Endodermal cell (in vitro differentiated cells): ENCODE data around the gene BSCL2. TPM values are rescaled to one million over a fixed set of nuclear protein-coding genes. Genes with fewer than 3 reads are reported as not detected.
A peak's percentile ranks its signal among the peaks of the same experiment; 100 is the strongest.

Experiments
- DNase-seq: peaks from one replicate; pipeline ENCODE4 v3.0.0-alpha.2; 2017
- H3K27ac ChIP-seq: 2 replicates; pipeline ENCODE4 v1.5.1; 2013; ENCODE audit warnings: mild to moderate bottlenecking, low read depth, low read length, moderate library complexity
- H3K27me3 ChIP-seq: 2 replicates; pipeline ENCODE4 v1.6.1; 2013; ENCODE audit warnings: mild to moderate bottlenecking, low read length, moderate library complexity; ENCODE audit not compliant: insufficient read depth, control insufficient read depth, poor library complexity, severe bottlenecking
- H3K36me3 ChIP-seq: 2 replicates; pipeline ENCODE4 v1.7.0; 2013; ENCODE audit warnings: mild to moderate bottlenecking, low read length, moderate library complexity; ENCODE audit not compliant: control insufficient read depth, insufficient read depth
- H3K4me1 ChIP-seq: one replicate; pipeline ENCODE4 v1.7.0; 2013; ENCODE audit warnings: low read length; ENCODE audit not compliant: control insufficient read depth, insufficient read depth
- H3K4me3 ChIP-seq: 2 replicates; pipeline ENCODE4 v1.5.1; 2013; ENCODE audit warnings: mild to moderate bottlenecking, low read length, moderate library complexity
- H3K9ac ChIP-seq: 2 replicates; pipeline ENCODE4 v1.6.1; 2013; ENCODE audit warnings: mild to moderate bottlenecking, low read length, moderate library complexity; ENCODE audit not compliant: poor library complexity, severe bottlenecking; ENCODE audit errors: extremely low read depth
- H3K9me3 ChIP-seq: 2 replicates; pipeline ENCODE4 v1.6.1; 2013; ENCODE audit warnings: mild to moderate bottlenecking, low read length, moderate library complexity; ENCODE audit not compliant: control insufficient read depth
- H3K27ac Mint-ChIP-seq: 2 replicates; pipeline ENCODE4 v1.8.0; 2020; ENCODE audit warnings: mixed read lengths
- H3K27me3 Mint-ChIP-seq: 2 replicates; pipeline ENCODE4 v1.8.0; 2021; ENCODE audit warnings: mild to moderate bottlenecking, mixed read lengths; ENCODE audit not compliant: insufficient read depth
- H3K36me3 Mint-ChIP-seq: 2 replicates; pipeline ENCODE4 v1.8.0; 2020; ENCODE audit warnings: low read depth, mixed read lengths
- H3K4me1 Mint-ChIP-seq: 2 replicates; pipeline ENCODE4 v1.8.0; 2020; ENCODE audit warnings: mixed read lengths
- H3K4me3 Mint-ChIP-seq: 2 replicates; pipeline ENCODE4 v1.8.0; 2020; ENCODE audit warnings: mild to moderate bottlenecking, moderate library complexity, mixed read lengths
- H3K9me3 Mint-ChIP-seq: 2 replicates; pipeline ENCODE4 v1.8.0; 2020; ENCODE audit warnings: mild to moderate bottlenecking, mixed read lengths
- WGBS, 2 experiments: methylation state at CpG; one replicate each; pipeline versions ENCODE4 v1.1.5 to v1.1.7; 2013; ENCODE audit warnings: missing lambda C conversion rate in 2 of 2, mixed read lengths in 1 of 2; ENCODE audit not compliant: insufficient coverage in 1 of 2, insufficient read length in 1 of 2; 5-methylcytosine and 5-hydroxymethylcytosine counted together
- total RNA-seq, 2 donors: library from RNA; stranded (reverse); fragmentation: NEBNext Ultra II Directional in 1 of 2; extraction: Animal tissue kit (Norgen Biotek cat#: 25700) in 1 of 2; gene quantifications; 2 replicates in 1 of 2; 3 replicates in 1 of 2; pipeline ENCODE4 v1.2.1, GENCODE V29; 2021
- TF ChIP-seq, protein P1 (sequence below): fragments of 200-600 bp; sonication (generic); conservative IDR thresholded peaks from 2 replicates; pipeline ENCODE4 v1.5.0; 2021; ENCODE audit warnings: antibody characterized with exemption, mild to moderate bottlenecking

Gene BSCL2
- total RNA-seq, 2 donors from 2014 or later, result 68.6 to 77.2 TPM

DNA sequence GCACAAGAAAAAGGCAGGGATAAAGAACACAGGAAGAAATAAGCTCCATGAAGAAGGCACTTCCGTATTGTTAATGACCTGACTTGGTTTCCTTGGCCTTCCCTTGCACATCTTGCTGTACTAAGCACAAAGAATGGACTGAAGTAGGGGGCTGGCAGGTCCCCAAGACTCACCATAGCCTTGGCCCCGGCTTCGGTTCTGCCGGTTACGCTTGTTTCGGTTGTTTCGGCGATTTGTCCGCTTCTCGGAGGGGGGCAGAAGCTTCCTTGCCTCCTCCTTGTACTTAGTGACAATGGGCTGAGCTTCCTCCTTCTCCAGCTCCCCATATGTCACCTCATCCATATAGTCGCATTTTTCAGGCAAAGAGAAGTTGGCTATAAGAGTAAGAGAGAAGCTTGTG lies 9.6 kb upstream of the BSCL2 start:
- Mint-ChIP-seq H3K27ac (peak overlapping the region; percentile 36), H3K36me3 (peaks cover 92% of the 10 kb centered on the region), H3K4me3 (no peak overlapping the region), H3K4me1 (peaks cover 29% of the 10 kb centered on the region), H3K9me3 (no peaks in the 10 kb centered on the region), H3K27me3 (no peaks in the 10 kb centered on the region)
- peaks cover 93% of the 10 kb centered on the region for H3K36me3 ChIP-seq
- 96 to 97% methylated on average over 10 of the region's 11 CpGs for WGBS, 2 experiments
- H3K27ac ChIP-seq, result no peak overlapping the region
- H3K9ac ChIP-seq, result no peak overlapping the region
- no peak overlapping the region for H3K4me3 ChIP-seq
- DNase-seq, result no peak
- TF ChIP-seq, protein P1, sequence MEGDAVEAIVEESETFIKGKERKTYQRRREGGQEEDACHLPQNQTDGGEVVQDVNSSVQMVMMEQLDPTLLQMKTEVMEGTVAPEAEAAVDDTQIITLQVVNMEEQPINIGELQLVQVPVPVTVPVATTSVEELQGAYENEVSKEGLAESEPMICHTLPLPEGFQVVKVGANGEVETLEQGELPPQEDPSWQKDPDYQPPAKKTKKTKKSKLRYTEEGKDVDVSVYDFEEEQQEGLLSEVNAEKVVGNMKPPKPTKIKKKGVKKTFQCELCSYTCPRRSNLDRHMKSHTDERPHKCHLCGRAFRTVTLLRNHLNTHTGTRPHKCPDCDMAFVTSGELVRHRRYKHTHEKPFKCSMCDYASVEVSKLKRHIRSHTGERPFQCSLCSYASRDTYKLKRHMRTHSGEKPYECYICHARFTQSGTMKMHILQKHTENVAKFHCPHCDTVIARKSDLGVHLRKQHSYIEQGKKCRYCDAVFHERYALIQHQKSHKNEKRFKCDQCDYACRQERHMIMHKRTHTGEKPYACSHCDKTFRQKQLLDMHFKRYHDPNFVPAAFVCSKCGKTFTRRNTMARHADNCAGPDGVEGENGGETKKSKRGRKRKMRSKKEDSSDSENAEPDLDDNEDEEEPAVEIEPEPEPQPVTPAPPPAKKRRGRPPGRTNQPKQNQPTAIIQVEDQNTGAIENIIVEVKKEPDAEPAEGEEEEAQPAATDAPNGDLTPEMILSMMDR, result no peak
- no peaks in the 10 kb centered on the region for H3K27me3 ChIP-seq
- no peaks in the 10 kb centered on the region for H3K4me1 ChIP-seq
- H3K9me3 ChIP-seq, result no peaks in the 10 kb centered on the region

DNA sequence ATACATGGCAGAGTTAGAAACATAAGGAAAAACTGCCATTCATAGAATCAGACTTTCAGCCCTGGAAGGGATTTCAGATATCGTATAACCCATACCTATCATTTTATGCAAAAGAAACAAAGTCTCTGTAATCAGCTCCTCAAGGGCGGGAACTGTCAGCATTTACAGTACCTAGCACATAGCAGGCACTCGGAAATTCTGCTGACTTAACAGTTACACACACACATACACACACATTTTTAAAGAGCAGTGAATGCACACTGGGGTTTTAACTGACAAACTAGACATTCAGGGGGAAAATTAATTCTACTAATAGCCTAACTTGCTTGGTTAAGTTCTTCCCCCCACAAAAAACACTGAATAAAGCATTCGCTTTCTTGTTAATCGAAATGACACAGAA lies 9.0 kb upstream of the BSCL2 start:
- Histone ChIP-seq H3K27ac (no peak overlapping the region), H3K9ac (no peak overlapping the region), H3K4me3 (no peak overlapping the region), H3K9me3 (no peaks in the 10 kb centered on the region), H3K4me1 (no peaks in the 10 kb centered on the region), H3K27me3 (no peaks in the 10 kb centered on the region), H3K36me3 (peaks cover 93% of the 10 kb centered on the region)
- peak overlapping the region; percentile 39 for H3K27ac Mint-ChIP-seq
- no peaks in the 10 kb centered on the region for H3K27me3 Mint-ChIP-seq
- H3K36me3 Mint-ChIP-seq, result peaks cover 88% of the 10 kb centered on the region
- DNase-seq, result no peak
- H3K4me3 Mint-ChIP-seq, result no peak overlapping the region
- WGBS, 2 experiments, result 95 to 100% methylated on average over 5 of the region's 5 CpGs
- peaks cover 29% of the 10 kb centered on the region for H3K4me1 Mint-ChIP-seq
- TF ChIP-seq, protein P1, result no peak
- H3K9me3 Mint-ChIP-seq, result no peaks in the 10 kb centered on the region

DNA sequence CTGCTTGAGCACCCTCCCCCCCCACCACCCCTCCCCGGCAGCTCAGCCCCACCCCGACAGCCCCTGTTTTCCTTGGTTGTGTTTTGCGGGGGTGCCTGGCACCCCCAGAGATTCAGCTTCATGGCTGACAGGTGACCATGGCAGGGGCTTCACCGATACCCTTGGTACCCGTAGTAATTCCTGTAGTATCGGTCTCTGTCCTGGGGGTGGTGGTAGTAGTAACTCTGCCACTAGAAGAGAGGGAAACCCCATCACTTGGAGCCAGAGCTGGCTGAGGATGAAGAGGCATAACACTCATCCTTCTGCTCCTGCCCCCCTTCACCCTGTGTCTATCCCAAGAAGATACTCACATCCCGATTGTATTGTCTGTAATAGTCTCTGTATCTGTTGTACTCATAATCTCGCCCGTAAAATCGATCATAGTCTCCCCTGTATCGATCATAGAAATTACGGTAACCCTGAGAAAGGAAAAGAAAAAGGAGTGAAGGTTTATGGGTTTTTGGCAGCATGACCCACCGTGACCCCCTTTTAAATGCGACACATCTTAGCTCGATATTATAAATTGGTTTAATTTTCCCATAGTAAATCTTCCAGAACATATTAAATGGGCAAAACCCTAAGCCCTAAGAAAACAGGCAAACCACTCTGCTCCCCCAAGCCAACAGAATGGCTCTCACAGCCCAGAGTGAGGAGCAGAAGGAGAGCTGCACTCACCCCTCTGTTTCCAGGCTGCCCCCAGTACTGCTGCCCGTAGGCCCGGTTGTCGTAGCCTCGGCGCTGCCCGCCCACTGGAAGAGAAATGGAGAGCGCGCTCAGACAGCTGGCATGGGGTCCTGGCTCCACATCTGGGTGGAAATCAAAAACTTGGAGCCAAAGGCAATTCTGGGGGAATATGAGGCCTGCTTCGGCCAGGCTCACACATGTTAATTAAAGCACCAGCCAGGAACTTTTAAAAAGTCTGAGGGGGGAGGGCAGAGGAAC lies 8.2 kb upstream of the BSCL2 start:
- peaks cover 93% of the 10 kb centered on the region for H3K36me3 ChIP-seq

More for the DNA sequence above, 8.2 kb upstream of the BSCL2 start:
- no peaks in the 10 kb centered on the region for H3K4me1 ChIP-seq
- no peak overlapping the region for H3K27ac ChIP-seq
- Mint-ChIP-seq H3K27me3 (no peaks in the 10 kb centered on the region), H3K36me3 (peaks cover 87% of the 10 kb centered on the region), H3K4me1 (peaks cover 29% of the 10 kb centered on the region), H3K27ac (peak overlapping the region; percentile 39), H3K9me3 (no peaks in the 10 kb centered on the region), H3K4me3 (no peak overlapping the region)
- TF ChIP-seq, protein P1, result peak; percentile 47
- WGBS, 2 experiments, result 97 to 98% methylated on average over 15 to 23 of the region's 24 CpGs
- no peaks in the 10 kb centered on the region for H3K9me3 ChIP-seq
- H3K4me3 ChIP-seq, result no peak overlapping the region
- no peak for DNase-seq
- no peaks in the 10 kb centered on the region for H3K27me3 ChIP-seq
- H3K9ac ChIP-seq, result no peak overlapping the region
